Astrocyte (in vitro differentiated cells and primary cell): ENCODE data around the gene ARPC5. TPM values are rescaled to one million over a fixed set of nuclear protein-coding genes. Genes with fewer than 3 reads are reported as not detected.
A peak's percentile ranks its signal among the peaks of the same experiment; 100 is the strongest.

Experiments used
- DNase-seq: peaks from one replicate; pipeline ENCODE4 v3.0.0-alpha.2; 2010; ENCODE audit warnings: low read depth
- FAIRE-seq: peaks from 2 replicates; lab custom pipeline; 2011; peaks lifted over from hg19 to GRCh38; lab: Jason Lieb, UNC
- H2AFZ ChIP-seq: 2 replicates; pipeline ENCODE4 v1.6.0; 2012; ENCODE audit warnings: low read depth, low read length, inconsistent platforms
- H3K27ac ChIP-seq: 2 replicates; pipeline ENCODE4 v1.5.1; 2011; ENCODE audit warnings: low read depth, low read length, inconsistent platforms
- H3K27me3 ChIP-seq: 2 replicates; pipeline ENCODE4 v1.6.0; 2011; ENCODE audit warnings: low read length, inconsistent platforms; ENCODE audit not compliant: insufficient read depth
- H3K36me3 ChIP-seq: 2 replicates; pipeline ENCODE4 v1.5.1; 2011; ENCODE audit warnings: low read length, inconsistent platforms; ENCODE audit not compliant: insufficient read depth
- H3K4me1 ChIP-seq: 2 replicates; pipeline ENCODE4 v1.5.1; 2011; ENCODE audit warnings: low read length, inconsistent platforms; ENCODE audit not compliant: insufficient read depth
- H3K4me2 ChIP-seq: 2 replicates; pipeline ENCODE4 v1.6.0; 2012; ENCODE audit warnings: low read length, inconsistent platforms
- H3K4me3 ChIP-seq: 2 replicates; pipeline ENCODE4 v1.5.1; 2011; ENCODE audit warnings: low read depth, mild to moderate bottlenecking, low read length, inconsistent platforms; ENCODE audit not compliant: insufficient read depth
- H3K79me2 ChIP-seq: 2 replicates; pipeline ENCODE4 v1.6.0; 2012; ENCODE audit warnings: mild to moderate bottlenecking, low read length, inconsistent platforms; ENCODE audit not compliant: insufficient read depth
- H3K9ac ChIP-seq: 2 replicates; pipeline ENCODE4 v1.6.0; 2012; ENCODE audit warnings: mild to moderate bottlenecking, low read length, inconsistent platforms
- H3K9me3 ChIP-seq: 2 replicates; pipeline ENCODE4 v1.5.1; 2012; ENCODE audit warnings: low read depth, mild to moderate bottlenecking, low read length, inconsistent platforms; ENCODE audit not compliant: insufficient read depth
- H4K20me1 ChIP-seq: 2 replicates; pipeline ENCODE4 v1.6.0; 2012; ENCODE audit warnings: low read length, inconsistent platforms; ENCODE audit not compliant: insufficient read depth
- H3K27ac Mint-ChIP-seq: one replicate; pipeline ENCODE4 v1.8.0; 2021; ENCODE audit warnings: mild to moderate bottlenecking, mixed read lengths; ENCODE audit not compliant: unreplicated experiment
- H3K27me3 Mint-ChIP-seq: one replicate; pipeline ENCODE4 v1.8.0; 2021; ENCODE audit warnings: low read depth, mixed read lengths; ENCODE audit not compliant: unreplicated experiment
- H3K36me3 Mint-ChIP-seq: one replicate; pipeline ENCODE4 v1.8.0; 2021; ENCODE audit warnings: low read depth, mixed read lengths; ENCODE audit not compliant: unreplicated experiment
- H3K4me1 Mint-ChIP-seq: one replicate; pipeline ENCODE4 v1.8.0; 2021; ENCODE audit warnings: low read depth, mixed read lengths; ENCODE audit not compliant: unreplicated experiment
- H3K4me3 Mint-ChIP-seq: one replicate; pipeline ENCODE4 v1.8.0; 2021; ENCODE audit warnings: mild to moderate bottlenecking, moderate library complexity, mixed read lengths; ENCODE audit not compliant: unreplicated experiment
- H3K9me3 Mint-ChIP-seq: one replicate; pipeline ENCODE4 v1.8.0; 2021; ENCODE audit warnings: mild to moderate bottlenecking, mixed read lengths; ENCODE audit not compliant: unreplicated experiment
- CTCF ChIP-seq: IDR thresholded peaks from 2 replicates; pipeline ENCODE4 v1.5.1; 2011; ENCODE audit warnings: low read depth, mild to moderate bottlenecking, inconsistent platforms, low read length, moderate library complexity; ENCODE audit not compliant: insufficient read depth
- EZH2 ChIP-seq: IDR thresholded peaks from 2 replicates; pipeline ENCODE4 v1.6.1; 2012; ENCODE audit warnings: mild to moderate bottlenecking, low read length, inconsistent platforms; ENCODE audit not compliant: insufficient read depth
- total RNA-seq: library from RNA; stranded (reverse); gene quantifications from 2 replicates; pipeline ENCODE4 v1.2.1, GENCODE V29; 2021

The ARPC5 gene
- total RNA-seq, 1 donor from 2014 or later, result 180 TPM

- H3K4me1 Mint-ChIP-seq, result peaks cover 9% of the 10 kb centered on the region
- FAIRE-seq (peak; percentile 66), DNase-seq (peak; percentile 34)
- peaks cover 30% of the 10 kb centered on the region for H3K36me3 ChIP-seq
- no peak overlapping the region for H2AFZ ChIP-seq
- no peaks in the 10 kb centered on the region for H3K27me3 ChIP-seq
- H3K36me3 Mint-ChIP-seq, result no peaks in the 10 kb centered on the region
- no peaks in the 10 kb centered on the region for H3K4me1 ChIP-seq
- no peak overlapping the region for H3K4me2 ChIP-seq
- no peaks in the 10 kb centered on the region for H3K9me3 Mint-ChIP-seq
- no peak overlapping the region for H3K27ac Mint-ChIP-seq
- no peaks in the 10 kb centered on the region for H3K27me3 Mint-ChIP-seq
- peaks cover 11% of the 10 kb centered on the region for H3K79me2 ChIP-seq
- no peak overlapping the region for H3K4me3 ChIP-seq
- H4K20me1 ChIP-seq, result peaks cover 34% of the 10 kb centered on the region
- H3K27ac ChIP-seq, result no peak overlapping the region
- TF ChIP-seq CTCF (peak; percentile 62), EZH2 (no peak)
- no peak overlapping the region for H3K9ac ChIP-seq
- no peak overlapping the region for H3K4me3 Mint-ChIP-seq
- H3K9me3 ChIP-seq, result no peaks in the 10 kb centered on the region
Observed at GRCh38 chr1:183622884-183623785, 12.4 kb downstream of the ARPC5 start.

DNA sequence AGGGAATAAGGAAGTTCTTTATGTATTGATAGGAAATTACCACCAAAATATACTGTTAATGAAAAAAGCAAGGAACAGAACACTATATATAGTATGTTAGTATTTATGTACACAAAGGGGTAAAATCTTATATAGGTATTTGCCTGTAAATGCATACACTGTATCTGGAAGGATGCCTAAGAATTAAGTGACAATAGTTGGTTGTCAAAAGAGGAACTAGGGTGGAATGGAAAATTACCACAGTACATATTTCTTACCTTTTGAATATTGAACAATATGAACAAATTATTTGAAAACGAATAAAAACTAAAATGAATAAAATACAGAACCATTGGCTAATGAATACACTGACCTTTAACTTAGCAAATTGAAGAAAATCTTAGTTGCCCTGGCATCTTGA is 13.6 kb downstream of the ARPC5 start:
- Mint-ChIP-seq H3K36me3 (no peaks in the 10 kb centered on the region), H3K4me1 (peaks cover 9% of the 10 kb centered on the region), H3K27ac (no peak overlapping the region), H3K9me3 (no peaks in the 10 kb centered on the region), H3K27me3 (peaks cover under 1% of the 10 kb centered on the region), H3K4me3 (no peak overlapping the region)
- H3K36me3 ChIP-seq, result peaks cover 23% of the 10 kb centered on the region
- no peak for DNase-seq
- H3K79me2 ChIP-seq, result peaks cover 3% of the 10 kb centered on the region
- H3K4me2 ChIP-seq, result no peak overlapping the region
- no peak overlapping the region for H3K27ac ChIP-seq
- H4K20me1 ChIP-seq, result peaks cover 27% of the 10 kb centered on the region
- H3K9ac ChIP-seq, result no peak overlapping the region
- H3K4me3 ChIP-seq, result no peak overlapping the region
- H3K9me3 ChIP-seq, result no peaks in the 10 kb centered on the region
- H3K27me3 ChIP-seq, result no peaks in the 10 kb centered on the region
- no peak overlapping the region for H2AFZ ChIP-seq
- H3K4me1 ChIP-seq, result no peaks in the 10 kb centered on the region
- no peak for TF ChIP-seq EZH2
- no peak for TF ChIP-seq CTCF
- FAIRE-seq, result no peak

GRCh38 chr1:183620311-183620710 is 15.3 kb downstream of the ARPC5 start:
- H3K36me3 Mint-ChIP-seq, result no peaks in the 10 kb centered on the region
- H3K27ac Mint-ChIP-seq, result no peak overlapping the region
- peaks cover 9% of the 10 kb centered on the region for H3K4me1 Mint-ChIP-seq

More at GRCh38 chr1:183620311-183620710, 15.3 kb downstream of the ARPC5 start:
- Mint-ChIP-seq H3K9me3 (no peaks in the 10 kb centered on the region), H3K4me3 (no peak overlapping the region), H3K27me3 (peaks cover 3% of the 10 kb centered on the region)
- Histone ChIP-seq H3K9me3 (no peaks in the 10 kb centered on the region), H3K4me2 (no peak overlapping the region), H3K79me2 (no peaks in the 10 kb centered on the region), H3K4me1 (no peaks in the 10 kb centered on the region), H3K27me3 (no peaks in the 10 kb centered on the region), H3K36me3 (peaks cover 12% of the 10 kb centered on the region), H3K27ac (no peak overlapping the region), H4K20me1 (peaks cover 10% of the 10 kb centered on the region), H3K4me3 (no peak overlapping the region), H2AFZ (no peak overlapping the region), H3K9ac (no peak overlapping the region)
- TF ChIP-seq EZH2, result no peak
- no peak for TF ChIP-seq CTCF
- FAIRE-seq, result no peak
- DNase-seq, result no peak
